ENCODE results near the gene CCDC63.
"Not testable (repeated sequence)": the region's sequence is repeated elsewhere in the genome, so short reads cannot be mapped to it uniquely, and the experiment has no call there.

Gene CCDC63

DNA sequence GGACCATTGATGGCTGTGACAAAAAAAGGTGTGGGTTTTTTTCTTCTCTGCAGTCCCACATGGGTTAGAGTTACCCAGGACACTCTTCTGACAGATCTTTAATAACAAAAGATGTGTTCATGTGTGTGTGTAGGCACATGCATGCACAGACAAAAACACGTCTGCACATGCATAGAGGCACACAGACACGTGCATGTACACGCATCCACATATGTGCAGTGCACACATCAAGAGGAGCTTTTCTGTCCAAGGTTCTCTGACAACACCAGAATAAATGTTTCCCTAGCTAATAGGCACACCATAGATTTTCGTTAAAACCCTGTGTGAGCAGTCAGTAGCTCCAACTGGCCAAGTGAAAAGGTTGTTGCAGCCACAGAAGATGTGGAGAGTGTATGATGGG is 76.4 kb downstream of the CCDC63 start:
- DNase-seq (ENCODE audit: low read depth in 2 of 2): no peak

DNA sequence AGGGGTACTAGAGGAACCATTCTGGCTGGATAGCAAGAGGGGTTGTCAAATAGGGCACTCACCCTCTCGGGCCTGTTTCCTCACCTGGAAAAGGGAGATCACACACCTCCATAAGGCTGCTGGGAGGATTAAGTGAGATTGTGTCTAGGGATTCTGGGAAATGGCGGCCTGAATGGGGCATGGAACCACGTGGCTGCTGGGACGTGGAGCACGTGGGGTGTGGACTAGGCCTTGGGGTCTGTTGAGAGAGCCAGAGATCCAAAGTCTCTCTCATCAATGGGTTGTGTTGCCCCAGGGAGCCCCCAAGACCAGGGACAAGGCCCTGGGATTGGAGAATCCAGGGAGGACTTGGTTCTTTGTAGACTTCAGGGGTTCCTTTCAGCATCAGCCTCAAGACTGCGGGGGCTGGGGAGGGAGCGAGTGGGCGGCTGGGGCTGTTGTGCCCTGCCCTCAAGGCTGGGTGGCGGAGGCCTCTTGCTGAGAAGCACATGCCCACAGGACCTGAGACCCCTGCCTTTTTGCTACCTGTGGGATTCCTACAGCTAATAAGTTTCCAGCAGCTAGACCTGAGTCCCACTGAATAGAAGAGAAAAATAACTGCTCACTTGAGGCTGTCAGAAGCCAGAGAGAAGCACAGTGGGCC is 77.0 kb downstream of the CCDC63 start:
- no peak for DNase-seq (ENCODE audit: low read depth in 2 of 2)

DNA sequence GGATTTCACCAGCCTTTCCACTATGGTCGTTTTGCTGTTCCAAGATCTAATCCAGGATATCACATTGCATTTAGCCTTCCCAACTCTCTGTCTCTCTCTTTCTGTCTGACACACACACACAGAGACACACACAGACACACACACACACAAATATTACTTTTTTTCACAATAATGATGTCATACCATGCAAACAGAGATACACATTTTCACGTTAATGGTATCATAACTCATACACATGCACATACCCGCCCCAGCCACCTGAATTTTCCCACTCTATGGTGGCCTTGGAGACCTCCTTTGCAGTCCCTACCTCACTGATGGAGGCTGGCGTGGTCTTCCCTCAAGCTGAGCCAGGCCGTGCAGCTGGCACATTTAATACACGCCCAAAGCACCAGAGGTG is 80.8 kb downstream of the CCDC63 start:
- DNase-seq (ENCODE audit: low read depth in 2 of 2): no peak

DNA sequence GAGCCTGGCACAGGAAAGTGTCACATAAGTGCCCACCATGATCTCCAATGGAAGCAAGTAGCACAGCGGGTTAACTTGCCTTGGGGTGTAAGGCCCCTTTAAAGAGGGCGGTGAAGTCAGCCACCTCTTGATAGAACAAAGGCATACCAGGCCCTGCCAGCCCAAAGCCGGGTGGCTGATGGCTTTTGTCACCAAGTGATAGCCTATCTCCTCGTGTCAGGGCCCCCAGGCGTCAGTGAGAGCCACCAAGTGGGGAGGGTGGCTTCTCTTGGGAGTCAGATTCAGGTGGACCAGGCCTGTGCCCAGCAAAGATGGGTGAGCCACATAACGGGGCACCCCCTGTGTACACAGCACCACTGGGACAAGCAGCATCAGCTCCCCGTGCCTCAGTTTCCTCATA is 81.9 kb downstream of the CCDC63 start:
- DNase-seq (ENCODE audit: low read depth in 2 of 2): no peak

DNA sequence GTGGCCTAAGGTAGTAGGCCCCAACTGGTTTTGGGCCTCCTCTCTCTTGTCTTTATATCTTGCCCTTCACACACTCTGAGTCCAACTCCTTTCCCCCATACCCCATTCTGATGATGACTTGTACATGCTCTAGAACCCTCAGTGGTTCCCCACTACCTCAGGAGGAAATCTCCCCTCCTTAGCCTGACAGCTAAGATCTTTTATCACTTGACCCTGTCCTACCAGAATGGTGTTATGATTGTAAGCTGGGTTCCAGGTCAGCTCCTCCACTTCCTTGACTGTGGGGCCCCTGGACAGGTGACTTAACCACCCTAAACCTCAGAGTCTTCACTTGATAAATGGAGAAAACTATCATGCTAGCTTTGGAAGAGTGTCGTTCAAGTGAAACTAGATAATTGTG is 83.0 kb downstream of the CCDC63 start:
- DNase-seq (ENCODE audit: low read depth in 2 of 2): no peak

DNA sequence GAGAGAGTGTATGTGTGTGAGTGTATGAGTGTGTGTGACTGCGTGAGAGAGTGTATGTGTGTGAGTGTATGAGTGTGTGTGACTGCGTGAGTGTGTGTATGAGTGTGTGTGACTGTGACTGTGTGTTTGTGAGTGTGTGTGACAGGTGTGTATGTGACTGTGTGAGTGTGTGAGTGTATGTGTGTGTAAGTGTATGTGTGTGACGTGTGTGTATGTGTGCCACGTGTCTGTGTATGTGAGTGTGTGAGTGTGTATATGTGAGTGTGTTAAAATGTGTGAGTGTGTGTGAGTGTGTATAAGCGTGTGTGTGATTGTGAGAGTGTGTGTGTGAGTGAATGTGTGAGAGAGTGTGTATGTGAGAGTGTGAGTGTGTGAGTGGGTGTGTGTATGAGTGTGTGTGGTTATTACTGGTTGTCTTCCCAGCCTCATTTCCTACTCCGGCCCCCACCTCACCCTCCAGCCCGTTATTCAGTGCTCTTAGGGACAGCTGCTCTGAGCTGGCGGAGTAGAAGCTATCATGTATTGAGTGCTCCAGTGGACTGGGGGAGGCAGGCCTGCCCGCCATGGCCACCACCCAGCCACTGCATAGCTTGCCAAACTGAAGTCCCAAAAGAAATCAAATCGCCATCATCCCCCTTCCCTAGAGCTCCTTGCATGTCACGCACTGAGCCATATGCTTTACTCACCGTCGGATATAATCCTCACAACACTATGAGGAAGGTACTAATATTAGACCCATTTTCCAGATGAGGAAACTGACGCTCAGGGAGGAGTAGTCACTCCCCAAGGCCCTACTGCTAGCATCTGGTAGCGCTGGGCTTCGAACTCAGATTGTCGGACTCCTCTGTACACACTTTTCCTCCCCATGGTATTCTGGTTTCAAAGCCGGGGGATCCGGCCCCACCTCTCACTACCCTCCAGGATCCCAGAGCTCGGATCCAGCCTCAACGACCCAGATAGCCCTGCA is 83.8 kb downstream of the CCDC63 start:
- DNase-seq (ENCODE audit: low read depth in 2 of 2): no peak

DNA sequence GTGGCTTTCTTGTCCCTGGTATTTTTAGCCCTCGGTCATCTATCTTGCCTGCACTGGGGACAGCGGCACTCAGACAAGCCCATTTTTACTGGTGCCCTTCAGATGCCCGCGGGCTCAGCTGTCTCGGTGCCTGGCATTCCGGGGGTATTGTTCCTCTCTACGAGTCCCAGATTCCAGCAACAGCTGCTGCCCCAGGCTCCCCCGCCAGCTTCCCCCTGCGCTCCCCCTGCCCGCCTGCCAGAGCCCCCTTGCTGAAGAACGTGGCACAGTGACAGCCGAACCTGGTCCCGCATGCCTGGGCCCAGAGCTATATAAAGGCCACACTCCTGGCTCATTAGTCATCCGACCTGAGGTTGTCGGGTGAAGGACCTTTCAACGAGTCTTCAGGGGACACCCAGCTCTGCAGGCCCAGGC is 84.5 kb downstream of the CCDC63 start:
- no peak for DNase-seq (ENCODE audit: low read depth in 2 of 2)

DNA sequence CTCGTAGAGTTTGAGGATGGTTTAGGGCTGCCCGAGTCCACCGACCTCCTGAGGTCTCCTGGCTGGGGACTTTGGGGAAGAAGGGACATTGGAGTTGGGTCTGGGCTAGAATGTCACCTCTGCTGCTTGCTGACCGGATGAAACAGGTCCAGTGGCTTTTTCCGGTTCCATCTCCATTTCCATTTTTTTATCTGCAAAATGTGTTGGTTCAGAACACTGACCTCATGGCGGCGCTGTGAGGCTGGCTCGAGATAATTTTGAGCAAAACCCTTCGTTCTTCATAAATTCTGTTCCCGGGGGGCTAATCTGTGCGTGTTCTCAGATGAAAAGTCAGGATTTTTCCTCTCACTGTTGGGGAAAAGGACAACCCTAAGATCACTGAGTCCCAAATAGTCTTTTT is 85.3 kb downstream of the CCDC63 start:
- no peak for DNase-seq (ENCODE audit: low read depth in 2 of 2)

DNA sequence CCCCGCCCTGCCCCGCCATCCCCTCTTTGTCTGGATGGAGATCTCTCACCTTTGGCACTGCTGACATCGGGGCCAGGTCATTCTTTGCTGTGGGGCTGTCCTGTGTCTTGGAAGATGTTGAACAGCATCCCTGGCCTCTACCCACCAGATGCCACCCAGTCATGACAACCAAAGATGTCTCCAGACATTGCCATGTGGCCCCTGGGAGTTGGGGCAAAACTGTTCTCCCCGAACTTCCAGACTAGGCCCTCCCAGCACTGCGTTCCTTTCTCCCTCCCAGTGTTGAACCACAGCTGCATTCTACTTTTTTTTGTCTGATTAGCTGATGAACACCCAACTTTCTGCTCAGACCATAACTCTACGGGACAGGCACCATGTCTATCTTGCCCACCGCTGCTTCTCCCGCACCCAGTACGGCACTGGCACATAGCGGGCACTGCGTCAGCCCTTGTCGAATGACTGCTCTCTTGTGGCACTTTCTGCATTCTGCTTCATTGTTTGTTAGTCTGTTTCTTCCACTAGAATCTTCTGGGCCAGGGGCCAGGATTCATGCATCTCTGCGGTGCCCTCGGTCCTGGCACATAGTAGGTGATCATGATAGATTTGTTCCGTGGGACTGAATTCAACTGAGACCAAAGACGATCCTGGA is 86.7 kb downstream of the CCDC63 start:
- DNase-seq (ENCODE audit: low read depth in 2 of 2): no peak

DNA sequence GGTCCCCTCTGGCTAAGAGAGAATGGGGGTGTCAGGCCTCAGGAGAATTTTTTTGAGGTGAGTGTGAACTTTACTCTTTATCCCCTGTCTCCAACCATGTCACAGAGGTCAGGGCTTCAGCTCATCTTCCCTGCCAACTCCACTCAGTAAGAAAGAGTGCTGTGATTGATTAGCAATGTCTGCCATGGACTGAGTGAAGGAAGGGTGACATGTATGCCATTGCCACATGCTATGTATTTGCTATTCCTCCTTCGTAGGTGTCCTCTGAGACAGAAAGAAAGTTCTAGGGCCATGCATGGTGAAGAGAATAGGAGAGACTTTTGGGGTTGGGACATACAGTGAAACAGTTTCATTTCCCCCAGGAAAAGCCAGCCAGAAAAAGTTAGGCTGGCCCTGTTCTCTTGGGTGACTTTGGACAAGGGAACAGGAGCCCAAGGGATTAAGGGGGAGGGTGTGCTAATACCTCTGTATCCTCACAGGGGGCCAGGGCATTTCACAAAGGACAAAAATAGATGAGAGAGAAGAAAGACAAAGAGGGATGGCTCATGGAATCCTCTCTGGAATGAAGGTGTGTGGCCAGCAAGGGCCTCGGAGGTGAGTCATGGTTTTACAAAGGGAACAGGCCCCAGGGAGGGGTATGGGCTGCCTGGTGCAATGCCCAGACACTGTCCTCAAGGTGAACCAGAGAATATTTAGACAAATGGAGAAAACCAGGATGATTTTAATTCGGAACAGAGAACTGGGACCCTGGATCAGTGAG is 87.5 kb downstream of the CCDC63 start:
- DNase-seq (ENCODE audit: low read depth in 2 of 2): no peak

DNA sequence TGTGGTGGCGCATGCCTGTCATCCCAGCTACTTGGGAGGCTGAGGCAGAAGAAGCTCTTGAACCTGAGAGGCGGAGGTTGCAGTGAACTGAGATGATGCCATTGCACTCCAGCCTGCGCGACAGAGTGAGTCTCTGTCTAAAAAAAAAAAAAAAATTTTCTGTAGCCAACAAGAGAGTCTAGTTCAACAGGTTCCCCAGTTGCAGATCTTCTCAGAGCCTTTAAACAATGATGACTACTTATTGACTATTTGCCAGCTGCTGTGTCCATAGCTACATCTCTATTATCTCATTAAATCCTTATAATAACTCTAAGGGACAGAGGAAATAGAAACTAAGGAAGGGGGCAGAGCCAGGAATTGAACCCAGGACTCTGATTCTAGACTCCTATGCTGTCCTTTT is 88.8 kb downstream of the CCDC63 start:
- DNase-seq (ENCODE audit: low read depth in 2 of 2): no peak

DNA sequence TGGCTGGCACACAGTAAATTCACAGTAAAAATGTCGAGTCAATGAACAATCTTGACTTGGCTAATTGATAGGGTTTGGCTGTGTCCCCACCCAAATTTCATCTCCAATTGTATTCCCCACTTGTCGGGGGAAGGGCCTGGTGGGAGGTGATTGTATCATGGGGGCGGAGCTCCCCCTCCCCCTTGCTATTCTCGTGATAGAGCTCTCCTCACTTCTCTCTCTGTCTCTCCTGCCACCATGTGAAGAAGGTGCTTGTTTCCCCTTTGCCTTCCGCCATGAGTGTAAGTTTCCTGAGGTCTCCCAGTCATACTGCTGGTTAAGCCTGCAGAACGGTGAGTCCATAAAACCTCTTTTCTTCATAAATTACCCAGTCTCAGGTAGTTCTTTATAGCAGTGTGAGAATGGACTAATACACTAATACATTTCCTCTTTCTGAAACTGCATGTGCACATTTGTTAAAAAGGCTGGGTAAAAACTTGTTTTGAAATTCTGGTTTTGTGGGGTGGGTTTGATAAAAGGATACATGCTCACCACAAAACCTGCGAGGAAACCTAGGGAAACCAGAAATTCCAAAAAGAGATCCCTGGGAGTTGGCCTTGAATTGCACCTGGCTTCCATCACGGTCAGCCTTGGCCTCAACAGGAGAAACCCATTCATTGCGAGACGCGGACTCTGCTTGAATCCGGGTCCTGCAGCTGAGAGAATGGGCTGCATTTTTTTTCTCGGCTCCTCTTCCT is 89.7 kb downstream of the CCDC63 start:
- no peak for DNase-seq (ENCODE audit: low read depth in 2 of 2)

DNA sequence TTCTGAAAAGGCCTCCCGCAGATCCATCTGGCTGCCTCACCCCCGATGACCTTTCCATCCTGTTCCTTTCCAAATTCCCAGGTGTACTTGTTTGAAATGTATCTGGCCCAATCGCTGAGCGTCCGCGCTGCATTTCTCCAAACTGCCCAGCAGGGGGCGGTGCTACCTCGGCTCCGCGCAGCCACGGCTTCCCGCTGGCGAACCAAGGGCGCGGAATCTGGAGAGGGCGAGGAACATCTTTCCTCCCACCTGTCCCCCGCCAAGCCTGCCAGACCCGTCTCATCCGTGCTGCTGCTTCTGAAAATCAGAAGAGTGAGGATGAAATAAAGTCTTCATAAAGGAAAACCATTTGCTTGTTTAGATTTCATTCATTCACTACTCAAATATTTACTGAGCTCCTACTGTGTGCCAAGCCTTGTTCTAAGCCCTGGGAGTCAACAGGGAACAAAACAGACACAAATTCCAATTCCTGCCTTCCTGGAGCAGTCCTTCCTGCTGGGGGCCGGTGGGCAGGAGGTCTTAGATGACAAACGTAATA is 90.4 kb downstream of the CCDC63 start:
- DNase-seq (ENCODE audit: low read depth in 2 of 2): peak in 1 of 2 donors; percentile 8

DNA sequence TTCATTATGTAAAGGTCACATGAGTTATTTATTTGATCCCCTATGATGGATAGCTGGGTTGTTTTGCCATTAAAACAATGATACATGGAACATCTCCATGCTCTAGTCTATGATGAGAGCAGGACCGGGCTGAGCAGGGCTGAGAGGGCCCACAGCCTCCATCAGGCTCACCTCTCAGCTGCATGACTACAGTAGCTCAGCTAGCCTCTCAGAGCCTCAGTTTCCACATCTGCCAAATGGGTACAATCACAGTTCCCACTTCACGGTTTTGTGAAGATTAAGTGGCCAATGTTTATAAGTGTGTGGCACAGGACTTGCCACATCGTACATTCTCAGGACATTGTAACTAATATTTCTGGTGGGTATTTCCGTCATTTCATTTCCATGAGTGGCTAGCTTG is 93.5 kb downstream of the CCDC63 start:
- DNase-seq (ENCODE audit: low read depth in 2 of 2): no peak

DNA sequence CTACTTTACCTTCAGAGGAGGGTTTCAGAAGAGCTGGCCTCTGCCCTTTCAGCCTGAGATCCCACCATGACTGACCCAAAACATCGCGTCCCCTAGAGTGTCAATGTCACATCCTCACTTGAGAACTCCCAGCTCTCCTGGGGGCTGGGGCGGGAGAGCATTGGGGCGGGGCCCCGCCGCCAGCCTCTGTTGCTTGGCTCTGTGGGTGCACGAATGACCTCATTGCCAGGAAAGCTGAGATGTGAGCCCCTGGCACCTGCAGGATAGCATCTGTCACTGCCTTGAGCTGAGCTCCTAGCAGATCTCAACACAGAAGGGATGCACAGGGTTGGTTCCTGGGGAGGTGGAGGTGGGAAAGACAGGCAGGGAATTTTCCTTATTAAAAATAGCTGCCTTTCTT is 94.1 kb downstream of the CCDC63 start:
- DNase-seq (ENCODE audit: low read depth in 2 of 2): no peak

DNA sequence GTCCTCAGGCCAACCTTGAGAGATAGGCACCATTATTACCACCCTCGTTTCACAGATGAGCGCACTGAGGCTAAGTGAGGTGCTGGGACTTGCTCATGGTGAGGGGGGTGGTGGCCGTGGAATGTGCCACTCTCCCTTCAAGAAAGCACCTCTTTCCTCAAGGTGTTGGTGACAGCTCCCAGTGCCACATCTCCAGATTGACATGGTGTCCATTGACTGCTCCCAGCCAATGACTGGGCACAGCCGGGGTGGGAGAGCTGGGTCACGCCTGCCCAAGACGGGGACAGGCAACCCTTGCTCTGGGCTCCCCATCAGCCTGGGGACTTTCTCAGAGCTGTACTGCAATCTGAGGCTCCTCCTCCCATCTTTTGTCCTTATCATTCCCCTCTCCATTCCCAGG is 94.6 kb downstream of the CCDC63 start:
- DNase-seq (ENCODE audit: low read depth in 2 of 2): no peak

DNA sequence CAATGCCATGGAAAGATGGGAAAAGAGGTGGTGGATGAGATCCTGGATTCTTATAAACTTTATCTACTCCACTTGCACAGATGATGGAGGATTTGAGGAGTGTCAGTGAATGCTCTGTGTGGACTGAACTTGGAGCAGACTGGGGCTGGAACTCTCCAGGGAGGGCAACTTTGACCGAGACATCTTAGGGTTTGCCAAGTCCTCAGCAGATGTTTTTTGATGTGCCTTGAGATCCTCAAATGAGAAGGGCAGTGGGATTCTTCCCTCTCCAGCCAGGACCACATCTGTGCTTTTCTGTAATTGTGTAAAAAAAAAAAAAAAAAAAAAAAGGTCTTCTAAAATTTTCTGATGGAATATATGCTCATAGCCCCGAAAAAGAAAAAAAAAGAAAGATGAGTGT is 96.6 kb downstream of the CCDC63 start:
- DNase-seq (ENCODE audit: low read depth in 2 of 2): no peak

DNA sequence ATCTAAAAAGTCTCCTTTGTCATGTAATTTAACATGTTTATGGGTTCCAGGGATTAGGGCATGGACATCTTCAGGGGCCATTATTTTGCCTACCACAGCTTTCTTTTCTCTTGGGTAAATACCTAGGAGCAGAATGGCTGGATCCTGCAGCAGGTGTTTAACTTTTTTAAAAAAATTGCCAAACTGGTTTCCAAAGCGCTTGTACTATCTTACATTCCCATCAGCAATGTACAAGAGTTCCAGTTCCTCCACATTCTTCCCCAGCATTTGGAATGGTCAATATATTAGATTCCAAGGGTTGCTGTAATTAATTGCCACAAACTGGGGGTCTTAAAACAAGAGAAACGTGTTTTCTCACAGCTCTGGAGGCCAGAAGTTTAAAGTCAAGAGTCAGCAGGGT is 101.3 kb downstream of the CCDC63 start:
- DNase-seq (ENCODE audit: low read depth in 2 of 2): no peak

DNA sequence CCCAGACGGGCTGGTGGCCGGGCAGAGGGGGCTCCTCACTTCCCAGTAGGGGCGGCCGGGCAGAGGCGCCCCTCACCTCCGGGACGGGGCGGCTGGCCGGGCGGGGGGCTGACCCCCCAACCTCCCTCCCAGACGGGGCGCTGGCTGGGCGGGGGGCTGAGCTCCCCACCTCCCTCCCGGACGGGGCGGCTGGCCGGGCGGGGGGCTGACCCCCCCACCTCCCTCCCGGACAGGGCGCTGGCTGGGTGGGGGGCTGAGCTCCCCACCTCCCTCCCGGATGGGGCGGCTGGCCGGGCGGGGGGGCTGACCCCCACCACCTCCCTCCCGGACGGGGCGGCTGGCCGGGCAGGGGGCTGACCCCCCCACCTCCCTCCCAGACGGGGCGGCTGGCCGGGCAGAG is 103.7 kb downstream of the CCDC63 start:
- DNase-seq (ENCODE audit: low read depth in 2 of 2): not testable (repeated sequence)

DNA sequence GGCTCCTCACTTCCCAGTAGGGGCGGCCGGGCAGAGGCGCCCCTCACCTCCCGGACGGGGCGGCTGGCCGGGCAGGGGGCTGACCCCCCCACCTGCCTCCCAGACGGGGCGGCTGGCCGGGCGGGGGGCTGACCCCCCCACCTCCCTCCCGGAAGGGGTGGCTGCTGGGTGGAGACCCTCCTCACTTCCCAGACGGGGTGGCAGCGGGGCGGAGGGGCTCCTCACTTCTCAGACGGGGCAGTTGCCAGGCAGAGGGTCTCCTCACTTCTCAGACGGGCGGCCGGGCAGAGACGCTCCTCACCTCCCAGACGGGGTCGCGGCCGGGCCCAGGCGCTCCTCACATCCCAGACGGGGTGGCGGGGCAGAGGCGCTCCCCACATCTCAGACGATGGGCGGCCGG is 104.1 kb downstream of the CCDC63 start:
- not testable (repeated sequence) for DNase-seq (ENCODE audit: low read depth in 2 of 2)

Data from stimulated activated CD8-positive, alpha-beta memory T cell treated with anti-CD3 and anti-CD28 coated beads, Interleukin-7, amount 100 ng/mL, for 4 hours (primary cell).